Urothelium cell line (cell line): Measurements from ENCODE around the gene COL23A1.
"Not testable (repeated sequence)": the region's sequence is repeated elsewhere in the genome, so short reads cannot be mapped to it uniquely, and the experiment has no call there.

Source experiments
- DNase-seq: peaks from one replicate; pipeline ENCODE4 v3.0.0; 2011; ENCODE audit warnings: low spot score, mixed read lengths
- FAIRE-seq: peaks from 2 replicates; lab custom pipeline; 2011; peaks lifted over from hg19 to GRCh38; lab: Jason Lieb, UNC

The COL23A1 gene

DNA sequence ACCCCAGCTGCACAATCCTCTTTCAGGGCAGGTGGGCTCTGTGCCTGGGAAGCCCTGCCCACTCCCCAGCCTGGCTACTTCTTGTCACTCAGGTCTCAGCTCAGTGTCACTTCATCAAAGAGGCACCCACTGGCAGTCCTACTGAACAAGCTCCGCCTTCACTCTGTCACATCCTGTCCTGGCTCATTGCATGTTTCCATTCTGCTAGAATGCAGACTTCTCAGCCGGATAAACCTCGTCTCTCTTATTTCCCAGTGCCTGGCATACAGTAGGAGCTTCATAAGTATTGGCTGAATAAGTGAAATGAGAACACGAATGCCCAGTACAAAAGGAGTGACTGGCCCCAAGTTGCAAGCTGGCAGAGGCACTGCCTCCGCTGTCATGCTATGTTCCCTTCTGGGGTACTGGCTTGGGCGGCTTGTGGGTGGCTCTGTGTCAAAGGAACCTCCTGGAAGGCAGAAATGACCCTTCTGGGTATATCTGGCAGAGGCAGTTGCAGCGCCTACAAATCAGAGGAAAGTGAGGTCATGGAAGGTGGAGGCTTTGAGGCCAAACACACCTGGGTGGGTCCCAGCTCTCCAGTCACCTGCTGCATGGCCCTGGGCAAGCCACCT lies 259.3 kb downstream of the COL23A1 start:
- no peak for FAIRE-seq
- DNase-seq: no peak

DNA sequence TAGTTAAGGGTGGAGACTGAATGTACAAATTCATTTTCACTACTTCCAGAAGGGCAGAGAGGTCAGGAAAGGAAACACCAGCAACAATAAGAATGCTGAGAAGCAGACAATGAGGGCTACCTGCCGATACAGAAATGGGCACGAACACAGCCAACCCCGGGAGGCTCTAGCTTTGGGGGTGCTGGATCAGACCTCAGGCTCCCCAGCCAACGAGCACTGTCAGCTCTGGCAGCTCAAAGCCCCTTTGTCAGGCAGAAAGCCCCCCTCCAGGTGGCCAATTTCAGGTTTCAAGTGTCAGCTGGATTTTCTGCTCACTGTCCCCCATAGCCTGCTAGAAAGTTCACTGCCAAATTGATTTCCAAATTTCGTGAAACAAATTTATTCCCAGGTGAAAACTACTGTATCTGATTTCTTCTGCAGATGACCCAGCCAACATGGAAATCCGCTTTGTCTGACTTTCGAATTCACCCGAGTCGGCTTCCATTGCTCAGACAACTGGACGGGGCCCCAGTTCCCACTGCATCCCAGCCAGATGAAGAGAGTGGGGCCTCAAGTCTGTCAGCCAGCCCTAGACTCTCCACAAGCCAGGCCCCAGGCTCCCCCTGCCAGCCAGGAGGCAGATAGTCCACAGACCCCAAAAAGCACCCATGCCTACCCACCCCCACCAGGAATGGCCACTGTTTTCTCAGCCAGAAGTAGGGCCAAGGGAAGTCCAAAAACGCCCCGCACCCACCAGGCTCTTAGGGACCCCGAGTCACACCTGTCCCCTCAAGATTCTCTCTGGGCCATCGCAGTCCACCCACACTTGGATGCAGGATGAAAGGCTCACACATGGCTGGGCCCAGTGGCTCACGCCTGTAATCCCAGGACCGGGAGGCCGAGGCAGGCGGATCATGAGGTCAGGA lies 261.1 kb downstream of the COL23A1 start:
- no peak for FAIRE-seq
- no peak for DNase-seq

DNA sequence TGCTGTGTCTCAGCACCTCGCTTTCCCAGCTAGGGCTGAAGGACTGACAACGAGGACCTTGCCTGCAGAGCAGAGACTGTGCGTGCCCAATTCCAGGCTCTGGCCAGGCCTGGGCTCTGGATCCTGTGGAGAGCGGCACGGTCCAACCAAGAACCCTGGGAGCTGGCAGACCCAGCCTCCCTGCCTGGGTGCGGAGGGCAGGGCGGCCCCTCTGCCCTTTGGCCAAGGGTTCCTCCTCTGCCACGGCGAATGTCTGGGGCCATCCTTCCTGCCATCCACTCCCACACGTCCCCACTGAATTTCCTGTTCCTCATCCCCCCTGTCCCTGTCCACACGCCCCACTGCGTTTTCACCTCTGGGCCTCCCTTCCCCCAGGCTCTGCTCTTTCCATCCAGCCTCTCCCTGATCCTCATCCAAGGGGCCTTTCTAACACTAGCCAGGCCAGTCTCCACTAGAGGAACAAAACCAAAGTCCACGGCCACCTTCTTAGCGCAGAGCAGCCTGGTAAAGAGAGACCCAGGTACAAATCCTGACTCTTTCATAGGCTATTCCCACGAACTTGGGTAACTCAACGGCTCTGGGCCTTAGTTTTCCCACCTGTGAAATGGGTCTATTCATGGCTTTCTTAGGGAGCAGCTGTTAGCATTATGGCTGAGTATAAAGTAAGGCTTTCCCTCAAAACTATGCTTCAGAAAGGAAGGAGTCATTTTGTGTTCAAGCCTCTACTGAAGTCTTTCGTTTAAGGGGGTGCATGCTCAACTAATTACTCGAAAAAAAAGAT lies 262.1 kb downstream of the COL23A1 start:
- FAIRE-seq (no peak), DNase-seq (no peak)

DNA sequence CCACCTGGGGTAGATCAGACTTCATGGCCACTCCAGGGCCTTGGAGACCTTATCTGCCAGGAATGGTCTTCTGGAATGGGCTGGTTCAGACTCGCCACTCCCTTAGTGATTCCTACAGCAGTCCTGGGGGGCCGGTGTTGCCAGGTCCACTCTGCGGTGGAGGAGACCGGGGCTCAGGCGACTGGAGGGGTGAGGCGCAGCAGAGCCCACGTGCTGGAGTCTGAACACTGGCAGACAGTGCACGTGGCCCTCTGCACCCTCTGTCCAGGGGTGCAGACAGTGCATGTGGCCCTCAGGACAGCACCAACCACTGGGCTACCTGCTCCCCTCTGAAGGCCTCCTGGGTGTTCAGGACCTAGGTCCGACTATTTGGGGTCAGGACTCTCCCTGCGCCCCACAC lies 262.7 kb downstream of the COL23A1 start:
- no peak for FAIRE-seq

DNA sequence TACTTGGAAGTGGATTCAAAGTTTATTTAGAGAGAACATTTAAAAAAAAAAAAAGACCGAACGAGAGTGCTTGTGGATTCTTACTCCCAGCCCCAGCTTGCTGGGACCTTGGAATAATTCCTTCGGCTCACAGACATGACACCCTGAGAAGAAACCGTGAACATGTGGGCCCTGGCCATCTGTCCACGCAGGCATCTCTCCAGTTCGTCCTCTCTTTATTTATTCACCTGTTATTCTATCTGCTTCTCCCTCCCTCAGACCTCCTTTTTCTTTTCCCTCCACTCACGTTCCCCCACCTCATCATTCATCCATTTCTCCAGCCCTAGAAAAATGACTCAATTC lies 263.8 kb downstream of the COL23A1 start:
- no peak for DNase-seq
- FAIRE-seq: no peak

More for the DNA sequence above, 262.7 kb downstream of the COL23A1 start:
- DNase-seq: no peak

DNA sequence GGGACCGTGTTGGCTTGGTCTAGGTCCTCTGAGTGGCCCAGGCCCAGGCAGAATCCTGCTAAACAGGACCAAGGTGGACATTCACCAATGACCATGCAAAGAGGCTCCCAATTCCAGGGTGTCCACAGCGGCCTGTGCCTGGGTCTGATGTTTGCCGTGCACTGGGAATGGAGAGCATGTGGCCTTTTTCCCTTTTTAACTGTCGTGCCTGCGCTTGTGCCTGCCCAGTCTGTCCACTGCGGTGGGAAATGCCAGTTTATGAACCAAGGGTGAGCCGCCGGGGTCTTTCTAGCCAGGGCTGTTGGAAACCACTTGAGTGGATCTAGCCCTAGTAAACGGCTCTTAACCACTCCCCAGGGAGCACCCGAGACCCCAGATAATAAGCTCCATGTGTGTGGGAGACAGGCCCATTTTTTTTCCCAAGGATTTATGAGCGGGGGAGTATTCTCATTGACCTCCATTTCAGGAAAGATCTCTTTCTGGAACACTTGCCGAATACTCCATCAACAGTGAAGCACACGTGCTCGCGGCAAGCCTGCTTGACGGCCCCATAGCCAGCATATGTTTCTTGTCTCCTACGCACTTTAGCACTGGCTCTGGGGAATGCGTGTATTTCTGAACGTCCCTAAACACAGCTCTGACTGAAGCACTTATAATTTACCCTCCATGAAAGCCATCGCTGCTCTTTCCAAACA lies 264.4 kb downstream of the COL23A1 start:
- DNase-seq (no peak), FAIRE-seq (no peak)

DNA sequence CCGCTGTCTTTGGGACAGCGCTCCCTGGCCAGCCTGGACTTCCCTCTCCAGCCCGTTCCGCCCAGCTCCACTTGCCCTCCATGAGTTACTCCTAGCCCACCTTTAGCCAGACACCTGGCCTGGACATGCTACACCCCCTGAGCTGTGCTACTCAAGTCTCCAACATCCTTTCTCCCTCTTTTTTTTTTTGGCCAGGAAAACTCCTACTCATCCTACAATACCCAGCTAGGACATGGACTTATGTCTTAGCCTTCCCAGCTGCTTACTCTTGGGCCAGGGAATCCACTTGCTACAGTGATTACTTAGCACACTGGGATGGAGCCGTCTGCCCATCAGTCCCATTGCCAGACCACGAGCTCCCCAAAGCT lies 264.9 kb downstream of the COL23A1 start:
- no peak for FAIRE-seq
- DNase-seq: no peak

DNA sequence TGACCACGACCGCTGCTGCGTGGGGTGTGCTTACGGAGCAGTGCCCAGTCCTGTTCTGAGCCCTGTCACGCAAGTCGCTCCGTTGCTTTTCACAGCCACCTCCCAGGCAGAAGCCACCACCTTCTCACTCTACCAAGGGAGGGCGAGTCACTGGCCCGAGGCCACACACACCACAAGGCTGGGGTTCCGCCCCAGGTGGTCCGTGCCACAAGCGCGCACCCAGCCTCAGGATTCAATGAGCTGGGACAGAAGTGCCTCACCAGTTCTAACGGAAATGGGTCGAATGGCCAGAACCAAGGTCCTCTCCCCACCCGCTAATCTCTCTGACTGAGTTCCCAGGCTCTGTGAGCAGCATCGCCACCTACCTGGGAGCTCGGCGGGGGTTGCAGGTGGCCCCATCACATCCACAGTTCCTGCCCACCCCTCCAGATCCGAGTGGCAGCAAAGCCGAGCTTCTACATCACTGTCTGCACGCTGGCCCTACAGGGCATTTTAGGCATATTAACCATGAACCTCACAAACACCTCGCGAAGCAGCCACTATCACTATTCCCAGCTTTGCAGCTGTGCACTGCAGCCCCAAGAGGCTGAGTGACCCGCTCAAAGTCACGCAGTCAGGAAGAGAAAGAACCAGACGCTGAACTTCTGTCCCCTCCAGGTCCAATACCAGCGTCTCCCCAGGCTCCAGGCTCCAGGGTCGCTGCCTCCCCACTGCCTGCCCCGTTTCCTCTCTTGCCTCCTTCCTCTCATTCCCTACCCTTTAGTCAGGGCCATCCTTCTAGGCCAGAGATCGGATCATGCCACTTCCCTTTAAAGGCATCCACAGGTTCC lies 265.5 kb downstream of the COL23A1 start:
- DNase-seq: no peak
- no peak for FAIRE-seq

DNA sequence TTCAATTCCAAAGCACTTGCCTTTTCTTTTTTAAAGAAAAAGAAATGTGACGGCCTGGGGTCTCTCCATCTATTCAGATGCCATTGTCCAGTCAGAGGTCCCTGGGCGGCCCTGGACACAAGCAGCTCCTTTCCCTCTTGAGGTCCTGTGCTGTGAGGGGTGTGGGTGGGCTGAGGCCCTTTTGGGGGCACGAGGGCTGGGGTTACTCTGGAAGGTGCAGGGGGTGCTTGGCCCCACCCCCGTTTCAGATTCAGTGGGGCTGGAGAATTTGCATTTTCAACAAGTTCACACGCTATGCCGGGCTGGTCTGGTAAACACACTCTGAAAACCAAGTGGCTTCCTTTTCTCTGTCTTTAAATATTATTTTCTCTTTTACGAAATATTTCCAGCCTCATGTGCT lies 266.2 kb downstream of the COL23A1 start:
- FAIRE-seq (no peak), DNase-seq (no peak)

DNA sequence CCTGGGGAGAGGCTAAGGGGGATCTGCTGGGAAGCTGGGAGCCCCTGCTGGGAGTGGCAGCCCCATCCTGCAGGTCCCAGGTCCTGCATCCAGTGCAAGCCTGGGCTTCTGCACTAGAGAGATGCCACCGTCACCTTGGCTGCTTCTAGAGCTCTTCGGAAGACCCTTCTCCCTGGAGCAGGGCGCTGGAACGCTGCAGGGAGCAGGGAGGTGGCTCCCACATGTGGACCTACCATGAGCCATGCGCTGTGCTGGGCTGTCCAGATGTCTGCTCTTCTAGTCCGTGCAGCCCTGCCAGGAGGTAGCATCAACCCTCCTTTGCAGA lies 266.7 kb downstream of the COL23A1 start:
- FAIRE-seq: no peak
- no peak for DNase-seq

DNA sequence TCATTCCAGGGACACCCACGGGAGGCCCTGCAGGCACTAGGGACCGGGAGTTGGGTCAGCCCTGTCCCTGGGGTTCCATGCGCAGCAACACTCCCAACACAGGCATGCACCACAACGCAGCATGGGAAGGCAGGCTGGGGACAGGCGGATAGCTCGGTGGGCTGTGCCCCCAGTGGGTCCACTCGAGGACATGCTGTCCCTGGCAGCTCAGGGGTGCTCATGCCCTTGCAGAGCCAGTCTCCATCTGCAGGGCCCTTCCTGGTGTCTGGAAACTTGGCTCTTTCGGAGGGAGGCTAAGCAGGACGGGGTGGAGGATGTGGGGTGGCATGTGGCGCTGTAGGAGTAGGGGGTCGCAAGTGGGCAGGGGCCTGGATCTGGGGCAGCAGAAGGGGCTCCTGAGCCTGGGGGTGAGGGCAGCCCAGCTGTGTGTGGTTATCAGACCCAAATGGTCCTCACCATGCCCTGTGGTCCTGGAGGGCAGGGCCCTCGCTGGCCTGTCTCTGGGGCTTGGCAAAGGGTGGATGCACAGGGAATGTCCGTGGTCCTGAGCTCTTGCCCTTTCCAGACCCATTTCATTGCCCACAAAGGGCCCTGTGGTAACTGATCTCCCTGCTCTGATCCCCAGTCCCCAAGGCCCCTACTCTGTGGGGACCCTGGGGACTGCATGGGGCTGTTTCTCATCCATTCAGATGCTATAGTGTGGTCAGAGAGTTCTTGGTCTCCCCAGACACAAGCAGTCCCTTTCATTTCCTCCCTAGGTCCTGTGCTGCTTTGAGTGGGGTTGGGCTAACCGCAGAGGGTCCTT lies 267.3 kb downstream of the COL23A1 start:
- FAIRE-seq (no peak), DNase-seq (no peak)

DNA sequence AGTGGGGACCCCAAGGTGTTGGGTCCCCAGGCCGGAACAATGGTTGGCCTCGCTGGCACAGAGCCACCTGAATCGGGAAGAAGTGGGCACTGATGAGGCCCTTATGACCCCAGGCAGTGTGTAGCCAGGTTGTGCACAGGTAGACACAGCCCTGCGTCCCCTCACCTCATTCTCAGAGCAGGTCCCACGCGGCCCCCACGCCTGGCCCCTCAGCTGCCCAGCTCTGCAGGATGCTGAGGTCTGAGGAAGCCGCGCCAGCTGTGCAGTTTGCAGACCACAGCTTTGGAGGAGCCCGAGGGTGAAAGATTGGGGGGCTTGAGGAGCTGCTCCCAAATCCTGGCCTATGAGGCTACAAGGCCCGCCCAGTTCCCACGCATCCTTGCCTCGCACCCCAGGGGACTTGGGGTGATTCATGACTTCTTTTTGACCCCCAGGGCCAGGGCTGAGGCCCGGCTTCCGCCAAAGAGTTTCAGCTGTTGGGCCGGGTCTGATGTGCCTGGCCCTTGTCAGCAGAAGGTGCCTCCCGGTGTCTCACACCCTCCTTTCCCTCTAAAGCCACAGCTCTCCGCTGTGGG lies 269.8 kb downstream of the COL23A1 start:
- no peak for DNase-seq
- no peak for FAIRE-seq

DNA sequence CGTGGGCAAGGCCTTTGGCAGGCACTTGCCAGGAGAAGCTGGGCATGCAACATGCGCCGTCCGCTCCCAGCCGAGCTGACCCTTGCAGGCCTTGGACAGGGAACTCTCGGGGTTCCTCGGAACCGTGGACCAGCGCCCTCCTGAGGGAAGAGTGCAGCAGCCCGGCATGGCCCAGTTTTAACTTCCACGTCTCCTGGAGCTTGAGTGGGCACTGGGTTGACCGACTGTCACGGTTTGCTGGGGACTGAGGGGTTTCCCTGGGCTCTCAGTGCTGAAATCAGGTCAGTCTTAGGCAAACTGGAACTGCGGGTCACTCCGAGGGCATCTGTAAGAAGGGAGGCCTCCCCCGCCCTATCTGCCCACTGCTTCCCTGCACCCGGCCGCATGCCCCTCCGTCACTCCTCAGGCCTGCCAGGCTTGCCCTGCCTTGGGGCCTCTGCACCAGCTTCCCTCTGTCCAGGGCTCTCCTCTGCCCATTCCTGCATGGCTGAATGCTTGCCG lies 270.6 kb downstream of the COL23A1 start:
- DNase-seq: no peak
- FAIRE-seq: no peak

DNA sequence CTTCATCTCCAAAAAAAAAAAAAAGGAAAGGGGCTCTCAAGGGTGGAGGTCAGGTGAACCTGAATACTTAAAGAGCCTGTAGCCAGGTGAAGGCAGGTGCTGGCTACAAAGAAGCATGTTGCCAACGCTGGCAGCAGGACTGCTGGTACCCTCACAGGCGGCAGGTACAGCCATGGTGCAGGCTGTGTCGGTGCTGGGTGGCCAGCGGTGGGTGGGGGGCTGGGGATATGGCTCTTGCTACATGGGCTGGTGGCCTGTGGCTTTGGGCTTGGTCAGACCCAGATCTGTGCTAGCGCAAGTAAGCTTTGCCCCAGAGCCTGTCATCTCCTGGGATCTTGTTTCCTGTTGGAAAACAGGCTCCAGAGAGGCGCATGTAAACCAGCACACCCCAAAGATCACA lies 271.3 kb downstream of the COL23A1 start:
- no peak for DNase-seq
- FAIRE-seq: no peak

DNA sequence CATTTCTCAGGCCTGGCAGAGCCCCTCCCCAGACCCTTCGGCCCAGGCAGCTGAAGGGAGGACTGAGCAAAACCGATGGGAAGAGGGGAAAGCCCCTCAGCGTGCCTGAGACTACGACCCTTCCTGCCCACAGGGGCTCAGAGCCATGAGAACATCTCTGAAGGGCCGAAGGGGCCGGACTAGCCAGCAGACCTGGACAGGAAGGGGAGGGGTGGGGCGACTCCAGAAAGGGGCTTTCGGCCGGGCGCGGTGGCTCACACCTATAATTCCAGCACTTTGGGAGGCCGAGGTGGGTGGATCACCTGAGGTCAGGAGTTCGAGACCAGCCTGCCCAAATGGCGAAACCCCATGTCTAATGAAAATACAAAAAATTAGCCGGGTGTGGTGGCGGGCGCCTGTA lies 271.8 kb downstream of the COL23A1 start:
- DNase-seq (no peak), FAIRE-seq (no peak)

DNA sequence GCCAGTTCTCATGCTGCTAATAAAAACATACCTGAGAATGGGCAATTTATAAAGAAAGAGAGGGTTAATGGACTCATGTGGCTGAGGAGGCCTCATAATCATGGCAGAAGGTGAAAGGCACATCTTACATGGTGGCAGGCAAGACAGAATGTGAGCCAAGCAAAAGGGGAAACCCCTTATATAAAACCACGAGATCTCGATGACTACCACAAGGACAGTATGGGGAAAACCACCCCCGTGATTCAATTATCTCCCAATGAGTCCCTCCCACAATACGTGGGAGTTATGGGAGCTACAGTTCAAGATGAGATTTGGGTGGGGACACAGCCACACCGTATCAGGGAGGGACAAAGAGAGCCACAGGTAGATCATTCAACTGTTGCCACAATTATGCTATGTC lies 272.5 kb downstream of the COL23A1 start:
- not testable (repeated sequence) for FAIRE-seq

DNA sequence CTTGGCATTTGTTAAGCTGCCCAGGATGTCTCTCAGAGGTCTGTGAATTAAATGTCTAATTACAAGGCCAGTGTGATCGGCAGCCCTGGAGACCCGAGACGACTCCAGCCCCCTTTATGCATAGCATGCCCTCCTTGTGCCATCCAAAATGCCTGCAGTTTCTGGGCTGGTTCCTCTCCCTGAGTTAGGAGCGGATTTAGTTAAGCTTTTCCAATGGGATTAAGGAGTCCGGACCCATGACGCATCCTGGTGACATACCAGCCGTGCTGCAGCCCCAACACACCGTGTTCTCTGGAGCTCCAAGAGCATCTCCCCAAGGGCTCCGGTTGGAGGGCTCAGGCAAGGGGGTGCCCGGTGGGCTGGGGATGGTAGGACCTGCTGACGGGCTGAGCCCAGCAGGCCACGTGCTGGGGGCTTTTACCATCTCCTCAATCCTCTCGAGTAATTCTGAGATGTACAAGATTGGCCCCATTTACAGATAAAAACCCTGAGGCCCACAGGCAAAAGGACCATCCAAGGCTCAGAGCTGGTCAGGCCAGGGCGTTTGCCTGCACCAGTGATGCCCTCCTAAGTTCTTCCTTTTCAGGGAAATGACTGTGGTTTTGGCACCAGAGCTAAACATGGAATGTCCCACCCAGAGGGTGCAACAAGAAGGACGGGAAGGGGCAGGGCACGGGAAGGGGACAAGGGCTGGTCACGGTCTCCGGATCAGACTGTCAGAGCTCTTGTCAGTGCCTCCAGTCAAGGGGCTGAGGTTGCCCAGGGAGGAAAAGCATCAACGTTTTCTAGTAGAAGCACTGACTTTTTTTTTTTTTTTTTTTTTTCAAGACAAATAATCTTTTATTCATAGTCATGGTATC lies 275.0 kb downstream of the COL23A1 start:
- FAIRE-seq: no peak
- DNase-seq: no peak

More for the DNA sequence above, 272.5 kb downstream of the COL23A1 start:
- not testable (repeated sequence) for DNase-seq

DNA sequence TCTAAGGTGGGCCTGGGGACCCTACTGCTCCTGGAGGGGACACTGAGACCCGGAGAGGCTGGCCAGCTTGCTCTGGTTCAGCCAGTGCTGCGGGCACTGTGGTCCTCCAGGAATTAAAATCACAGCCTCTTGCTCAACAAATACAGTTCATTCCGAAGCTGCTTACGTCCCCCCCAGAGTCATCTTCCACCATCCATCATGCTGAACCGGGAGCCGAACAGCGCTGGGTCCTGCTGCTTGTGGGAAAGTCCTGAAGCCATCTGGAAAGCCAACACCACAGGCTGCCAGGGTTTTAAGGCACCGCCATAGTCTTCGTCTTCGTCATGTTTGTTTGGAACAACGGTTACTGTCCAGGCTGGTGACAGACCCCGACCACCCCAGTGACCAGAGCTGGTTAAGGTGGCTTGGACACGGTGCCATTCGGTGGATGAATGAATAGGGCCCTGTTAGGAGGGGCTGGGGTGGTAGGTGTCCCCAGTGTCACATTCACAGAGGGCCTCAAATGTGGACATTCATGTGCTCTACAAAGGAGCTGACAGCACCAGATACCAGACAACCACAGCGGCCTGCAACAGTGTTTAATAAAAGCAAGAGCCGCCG lies 276.0 kb downstream of the COL23A1 start:
- FAIRE-seq (no peak), DNase-seq (no peak)
